ENCODE measurements around the gene GNA15. TPM values are rescaled to one million over a fixed set of nuclear protein-coding genes. Genes with fewer than 3 reads are reported as not detected.

Gene GNA15
- total and polyA plus RNA-seq, 2 donors (not counting 1 experiment from before 2014, with no cell fraction given): not detected

GRCh38 chr19:3142781-3143337 lies 7.0 kb downstream of the GNA15 start:
- Histone ChIP-seq H2AFZ (ENCODE audit: low read length) (no peak overlapping the region), H3K36me3 (ENCODE audit: control insufficient read depth, insufficient read depth, low read length) (no peaks in the 10 kb centered on the region), H3K9ac (ENCODE audit: insufficient read depth, low read length) (no peak overlapping the region), H3K9me3 (ENCODE audit: control insufficient read depth, insufficient read depth, low read depth, low read length) (no peaks in the 10 kb centered on the region), H3K4me3 (replicated peaks in 1 of 4; ENCODE audit: control extremely low read depth in 1 of 4, insufficient read depth in 1 of 4, low read depth in 3 of 4, low read length in 4 of 4) (no peak overlapping the region), H3K27ac (ENCODE audit: insufficient read depth, low read length) (peak overlapping the region; percentile 94), H3K4me1 (ENCODE audit: control insufficient read depth, extremely low read depth, insufficient read depth, low read length) (peaks cover 6% of the 10 kb centered on the region), H4K20me1 (ENCODE audit: control insufficient read depth, extremely low read depth, insufficient read depth, low read length) (no peaks in the 10 kb centered on the region), H3K4me2 (ENCODE audit: extremely low read depth, insufficient read depth, low read length) (no peak overlapping the region), H3K79me2 (ENCODE audit: control insufficient read depth, insufficient read depth, low read length) (no peaks in the 10 kb centered on the region), H3K27me3 (ENCODE audit: control insufficient read depth, insufficient read depth, low read length) (no peaks in the 10 kb centered on the region)
- DNase-seq (ENCODE audit: low read depth in 2 of 2): no peak
- TF ChIP-seq CTCF (conservative IDR thresholded peaks at IDR 0.05 in 1 of 2, IDR thresholded peaks at IDR 0.05 in 1 of 2; ENCODE audit: low read depth in 1 of 2, low read length in 2 of 2) (no peak), EZH2 (IDR thresholded peaks at IDR 0.05; ENCODE audit: low read length, missing control alignments) (no peak)

GRCh38 chr19:3145909-3146676 lies 10.3 kb downstream of the GNA15 start:
- no peak overlapping the region for H3K27ac ChIP-seq (ENCODE audit: insufficient read depth, low read length)
- H3K4me1 ChIP-seq (ENCODE audit: control insufficient read depth, extremely low read depth, insufficient read depth, low read length): peaks cover 6% of the 10 kb centered on the region
- no peaks in the 10 kb centered on the region for H4K20me1 ChIP-seq (ENCODE audit: control insufficient read depth, extremely low read depth, insufficient read depth, low read length)
- no peaks in the 10 kb centered on the region for H3K27me3 ChIP-seq (ENCODE audit: control insufficient read depth, insufficient read depth, low read length)
- no peaks in the 10 kb centered on the region for H3K79me2 ChIP-seq (ENCODE audit: control insufficient read depth, insufficient read depth, low read length)
- H3K9me3 ChIP-seq (ENCODE audit: control insufficient read depth, insufficient read depth, low read depth, low read length): no peaks in the 10 kb centered on the region
- TF ChIP-seq CTCF (conservative IDR thresholded peaks at IDR 0.05 in 1 of 2, IDR thresholded peaks at IDR 0.05 in 1 of 2; ENCODE audit: low read depth in 1 of 2, low read length in 2 of 2): no peak
- TF ChIP-seq EZH2 (IDR thresholded peaks at IDR 0.05; ENCODE audit: low read length, missing control alignments): no peak
- H3K4me3 ChIP-seq (replicated peaks in 1 of 4; ENCODE audit: control extremely low read depth in 1 of 4, insufficient read depth in 1 of 4, low read depth in 3 of 4, low read length in 4 of 4): no peak overlapping the region
- DNase-seq (ENCODE audit: low read depth in 2 of 2): no peak
- H3K4me2 ChIP-seq (ENCODE audit: extremely low read depth, insufficient read depth, low read length): no peak overlapping the region
- H2AFZ ChIP-seq (ENCODE audit: low read length): no peak overlapping the region
- H3K36me3 ChIP-seq (ENCODE audit: control insufficient read depth, insufficient read depth, low read length): no peaks in the 10 kb centered on the region
- no peak overlapping the region for H3K9ac ChIP-seq (ENCODE audit: insufficient read depth, low read length)

GRCh38 chr19:3146677-3147100 lies 10.9 kb downstream of the GNA15 start:
- no peaks in the 10 kb centered on the region for H3K27me3 ChIP-seq (ENCODE audit: control insufficient read depth, insufficient read depth, low read length)
- H3K79me2 ChIP-seq (ENCODE audit: control insufficient read depth, insufficient read depth, low read length): no peaks in the 10 kb centered on the region
- no peak overlapping the region for H3K4me3 ChIP-seq (replicated peaks in 1 of 4; ENCODE audit: control extremely low read depth in 1 of 4, insufficient read depth in 1 of 4, low read depth in 3 of 4, low read length in 4 of 4)
- TF ChIP-seq EZH2 (IDR thresholded peaks at IDR 0.05; ENCODE audit: low read length, missing control alignments) (no peak), CTCF (conservative IDR thresholded peaks at IDR 0.05 in 1 of 2, IDR thresholded peaks at IDR 0.05 in 1 of 2; ENCODE audit: low read depth in 1 of 2, low read length in 2 of 2) (peak; percentile 57 to 77)
- peaks cover 2% of the 10 kb centered on the region for H3K4me1 ChIP-seq (ENCODE audit: control insufficient read depth, extremely low read depth, insufficient read depth, low read length)
- DNase-seq (ENCODE audit: low read depth in 2 of 2): no peak
- no peak overlapping the region for H3K9ac ChIP-seq (ENCODE audit: insufficient read depth, low read length)
- no peaks in the 10 kb centered on the region for H4K20me1 ChIP-seq (ENCODE audit: control insufficient read depth, extremely low read depth, insufficient read depth, low read length)
- no peak overlapping the region for H3K4me2 ChIP-seq (ENCODE audit: extremely low read depth, insufficient read depth, low read length)
- no peak overlapping the region for H2AFZ ChIP-seq (ENCODE audit: low read length)
- H3K36me3 ChIP-seq (ENCODE audit: control insufficient read depth, insufficient read depth, low read length): no peaks in the 10 kb centered on the region
- H3K9me3 ChIP-seq (ENCODE audit: control insufficient read depth, insufficient read depth, low read depth, low read length): no peaks in the 10 kb centered on the region
- H3K27ac ChIP-seq (ENCODE audit: insufficient read depth, low read length): no peak overlapping the region
